C4-2B (cell line): ENCODE measurements around the gene CLDN2.

Experiments used
- CTCF ChIP-seq: fragments of 450-650 bp; conservative IDR thresholded peaks from 2 replicates; pipeline ENCODE4 v1.5.1; 2017; ENCODE audit warnings: mild to moderate bottlenecking
- ZFX ChIP-seq: fragments of 450-650 bp; IDR thresholded peaks from 2 replicates; pipeline ENCODE4 v1.6.1; 2017

GRCh38 chrX:106950381-106950780 lies 30.2 kb downstream of the CLDN2 start:
- TF ChIP-seq CTCF (no peak), ZFX (no peak)
